Measurements from ENCODE around the gene COX17.
A peak's percentile ranks its signal among the peaks of the same experiment; 100 is the strongest.
"Not testable (repeated sequence)": the region's sequence is repeated elsewhere in the genome, so short reads cannot be mapped to it uniquely, and the experiment has no call there.

COX17 gene

GRCh38 chr3:119676771-119677640, at the start of gene COX17:
COX17 (minus strand) TSS chr3:119677406; CDS start chr3:119677310, 96 bp downstream.
- peak; percentile 98 for DNase-seq

GRCh38 chr3:119726909-119727308, 49.7 kb upstream of the COX17 start:
- DNase-seq: no peak

- DNase-seq: no peak
Measured at GRCh38 chr3:119723022-119723421, 45.8 kb upstream of the COX17 start.

GRCh38 chr3:119717520-119717919, 40.3 kb upstream of the COX17 start:
- DNase-seq: no peak

GRCh38 chr3:119716998-119717397, 39.8 kb upstream of the COX17 start:
- no peak for DNase-seq

GRCh38 chr3:119715105-119715504, 37.9 kb upstream of the COX17 start:
- DNase-seq: no peak

- DNase-seq: no peak
Measured at GRCh38 chr3:119703820-119704531, 26.8 kb upstream of the COX17 start.

GRCh38 chr3:119702530-119703527, 25.6 kb upstream of the COX17 start, which contains the start of gene CFAP91:
CFAP91 (plus strand) TSS chr3:119703022; CDS start chr3:119703099, 77 bp downstream.
- peak; percentile 94 for DNase-seq

GRCh38 chr3:119700920-119701734, 23.9 kb upstream of the COX17 start:
- no peak for DNase-seq

GRCh38 chr3:119700269-119700919, 23.2 kb upstream of the COX17 start:
- DNase-seq: peak; percentile 52

GRCh38 chr3:119697394-119697793, 20.2 kb upstream of the COX17 start:
- DNase-seq: no peak

- no peak for DNase-seq
Measured at GRCh38 chr3:119695480-119695879, 18.3 kb upstream of the COX17 start.

- no peak for DNase-seq
Measured at GRCh38 chr3:119690043-119690656, 12.9 kb upstream of the COX17 start.

GRCh38 chr3:119683421-119683820, 6.2 kb upstream of the COX17 start:
- DNase-seq: no peak

GRCh38 chr3:119681279-119681678, 4.1 kb upstream of the COX17 start:
- DNase-seq: no peak

GRCh38 chr3:119679874-119680273, 2.7 kb upstream of the COX17 start:
- DNase-seq: no peak

GRCh38 chr3:119678209-119678608, 1.0 kb upstream of the COX17 start:
- not testable (repeated sequence) for DNase-seq

- DNase-seq: no peak
Measured at GRCh38 chr3:119677641-119677934, 382 bp upstream of the COX17 start.

- DNase-seq: no peak
Measured at GRCh38 chr3:119676020-119676419, 1.2 kb downstream of the COX17 start.

GRCh38 chr3:119675188-119675874, 1.9 kb downstream of the COX17 start:
- DNase-seq: no peak
